Lower leg skin (tissue), 4 donors: Measurements from ENCODE around the gene PIP5K1B. TPM values are rescaled to one million over a fixed set of nuclear protein-coding genes. Genes with fewer than 3 reads are reported as not detected.

Source experiments
- DNase-seq, 2 donors: peaks; one replicate each; pipeline ENCODE4 v3.0.0-alpha.2; 2019; ENCODE audit warnings: low spot score in 2 of 2
- H3K4me3 ChIP-seq: fragments of 200-600 bp; sonication (generic); 2 replicates; pipeline ENCODE4 v1.5.1; 2017; ENCODE audit warnings: mild to moderate bottlenecking, low read depth; ENCODE audit not compliant: poor library complexity, severe bottlenecking
- CTCF ChIP-seq, 3 donors: fragments of 450-650 bp; IDR thresholded peaks; one replicate each; pipeline ENCODE4 v1.5.1; 2016; ENCODE audit warnings: antibody characterized with exemption in 3 of 3, mild to moderate bottlenecking in 3 of 3, moderate library complexity in 2 of 3
- POLR2A ChIP-seq, 2 donors: fragments of 450-650 bp; IDR thresholded peaks; one replicate each; pipeline ENCODE4 v1.6.1; 2016 to 2017; ENCODE audit warnings: antibody characterized with exemption in 2 of 2, mild to moderate bottlenecking in 1 of 2, moderate library complexity in 1 of 2
- WGBS, 2 donors: methylation state at CpG; one replicate each; pipeline ENCODE4 v1.1.5; 2018; 5-methylcytosine and 5-hydroxymethylcytosine counted together
- intact Hi-C: fragments of 100-400 bp; cut with DNase I; formaldehyde crosslinking; loops from one replicate; pipeline ENCODE4 v1.15.0; 2023; ENCODE audit warnings: low total_unique reads
- total RNA-seq, 4 donors: library from RNA; depleted of rRNA; stranded (reverse); fragments of >200 nt; gene quantifications; one replicate each; pipeline ENCODE4 v1.1.0, GENCODE V29; 2016

The PIP5K1B gene
- total RNA-seq, 4 donors from 2014 or later: 0.42 to 3.3 (median 2.7) TPM

- no peak for DNase-seq
- intact Hi-C loops: no loop called here
- TF ChIP-seq POLR2A (IDR thresholded peaks at IDR 0.05) (no peak), CTCF (IDR thresholded peaks at IDR 0.05) (no peak)
- WGBS, 2 donors: 63 to 69% methylated on average over 6 of the region's 6 CpGs
- H3K4me3 ChIP-seq: no peak overlapping the region
Measured at GRCh38 chr9:68898781-68899439, 193.9 kb downstream of the PIP5K1B start.

DNA sequence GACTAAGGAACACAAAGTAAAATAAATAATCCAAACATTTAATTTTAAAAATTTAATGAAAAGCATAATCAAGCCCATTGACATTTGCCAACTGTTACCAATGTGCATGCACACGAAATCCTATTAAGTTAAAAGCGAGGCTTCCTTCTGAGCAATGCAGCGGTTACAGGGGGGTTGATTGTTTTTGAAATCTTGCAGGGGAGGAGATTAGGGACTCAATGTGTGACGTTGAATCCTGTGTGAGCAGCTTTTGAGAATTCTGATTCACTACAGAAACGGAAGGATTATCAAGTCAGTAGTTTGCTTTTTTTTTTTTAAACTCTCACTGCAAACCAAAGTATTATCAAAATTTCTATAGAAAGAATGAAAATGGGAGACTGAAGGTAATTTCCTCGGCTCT is 199.4 kb downstream of the PIP5K1B start:
- H3K4me3 ChIP-seq: no peak overlapping the region
- 51 to 73% methylated on average over 6 of the region's 6 CpGs for WGBS, 2 donors
- intact Hi-C loops: no loop called here
- TF ChIP-seq POLR2A (IDR thresholded peaks at IDR 0.05): no peak
- no peak for TF ChIP-seq CTCF (IDR thresholded peaks at IDR 0.05)
- DNase-seq: no peak

- intact Hi-C loops: no loop called here
- TF ChIP-seq CTCF (IDR thresholded peaks at IDR 0.05): no peak
- no peak for TF ChIP-seq POLR2A (IDR thresholded peaks at IDR 0.05)
- no peak overlapping the region for H3K4me3 ChIP-seq
- WGBS, 2 donors: 59 to 64% methylated on average over 3 of the region's 3 CpGs
- DNase-seq: no peak
Measured at GRCh38 chr9:68905129-68905528, 200.1 kb downstream of the PIP5K1B start.

DNA sequence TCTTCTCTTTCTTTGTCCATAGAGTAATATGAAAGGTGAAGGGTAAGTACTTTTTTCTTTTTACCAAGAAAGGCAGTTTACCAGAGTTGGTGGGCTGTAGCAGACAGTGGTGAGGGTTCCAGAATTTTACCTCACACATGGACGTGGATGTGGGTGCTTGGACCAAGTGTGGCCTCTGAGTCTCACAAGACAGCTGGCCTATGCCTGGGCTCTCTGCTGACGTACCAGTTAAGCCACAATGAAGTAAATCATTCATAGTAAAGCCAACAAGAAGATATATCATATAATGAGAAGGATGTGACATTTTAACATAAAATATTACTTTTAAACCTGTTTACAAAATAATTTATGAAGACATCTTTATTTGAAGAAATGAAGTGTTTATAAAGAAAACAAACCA is 202.9 kb downstream of the PIP5K1B start:
- DNase-seq: no peak
- intact Hi-C loops: no loop called here
- WGBS, 2 donors: 69 to 76% methylated on average over 2 of the region's 2 CpGs
- H3K4me3 ChIP-seq: no peak overlapping the region
- no peak for TF ChIP-seq CTCF (IDR thresholded peaks at IDR 0.05)
- no peak for TF ChIP-seq POLR2A (IDR thresholded peaks at IDR 0.05)

DNA sequence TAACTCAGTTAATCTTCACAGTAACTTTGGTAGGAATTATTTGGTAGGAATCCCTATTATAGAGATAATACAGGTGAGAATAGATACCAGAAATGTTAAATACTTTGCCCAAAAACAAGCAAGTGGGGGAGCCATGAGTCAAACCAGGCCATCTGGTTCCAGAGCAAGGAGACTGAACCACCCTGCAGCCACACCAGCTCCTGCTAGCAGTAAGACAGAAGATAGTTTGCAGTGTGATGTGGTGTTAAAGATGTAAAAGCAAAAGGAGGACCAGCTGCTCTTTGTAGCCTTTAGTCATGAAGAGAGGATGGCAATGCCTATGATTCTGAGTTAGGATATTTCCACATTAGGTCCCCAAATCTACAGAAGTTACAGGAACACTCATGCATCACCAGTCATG is 207.5 kb downstream of the PIP5K1B start:
- intact Hi-C loops: no loop called here
- no peak for DNase-seq
- TF ChIP-seq POLR2A (IDR thresholded peaks at IDR 0.05) (no peak), CTCF (IDR thresholded peaks at IDR 0.05) (no peak)
- no peak overlapping the region for H3K4me3 ChIP-seq

DNA sequence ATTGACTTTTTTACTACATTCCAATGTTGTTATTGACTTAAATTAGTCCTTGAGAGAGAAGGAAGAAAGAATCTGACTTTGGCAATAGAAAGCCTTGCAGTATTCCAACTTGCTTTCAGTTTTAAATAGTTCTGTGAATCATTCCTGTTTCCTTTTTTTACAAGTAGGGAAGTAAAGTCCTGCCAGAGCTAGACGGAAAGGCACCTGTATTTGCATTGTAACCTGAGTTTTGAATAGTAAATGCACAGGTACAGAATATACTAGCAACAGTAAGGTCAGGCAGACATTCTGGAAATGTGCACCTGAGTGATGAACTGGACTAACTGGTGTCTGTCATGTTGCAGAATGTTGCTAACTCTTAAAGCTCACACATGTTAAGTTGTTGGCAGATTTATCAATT is 208.0 kb downstream of the PIP5K1B start:
- TF ChIP-seq POLR2A (IDR thresholded peaks at IDR 0.05): no peak
- DNase-seq: no peak
- WGBS, 2 donors: 10 to 30% methylated on average over 1 of the region's 1 CpG
- H3K4me3 ChIP-seq: no peak overlapping the region
- intact Hi-C loops: no loop called here
